GM21515 (cell line): ENCODE results near the gene MARVELD2.

Source experiments
- ATAC-seq: cut with Tn5 transposase; IDR thresholded peaks from one replicate; pipeline ENCODE4 v1.9.1; 2021; ENCODE audit not compliant: unreplicated experiment

Gene MARVELD2

DNA sequence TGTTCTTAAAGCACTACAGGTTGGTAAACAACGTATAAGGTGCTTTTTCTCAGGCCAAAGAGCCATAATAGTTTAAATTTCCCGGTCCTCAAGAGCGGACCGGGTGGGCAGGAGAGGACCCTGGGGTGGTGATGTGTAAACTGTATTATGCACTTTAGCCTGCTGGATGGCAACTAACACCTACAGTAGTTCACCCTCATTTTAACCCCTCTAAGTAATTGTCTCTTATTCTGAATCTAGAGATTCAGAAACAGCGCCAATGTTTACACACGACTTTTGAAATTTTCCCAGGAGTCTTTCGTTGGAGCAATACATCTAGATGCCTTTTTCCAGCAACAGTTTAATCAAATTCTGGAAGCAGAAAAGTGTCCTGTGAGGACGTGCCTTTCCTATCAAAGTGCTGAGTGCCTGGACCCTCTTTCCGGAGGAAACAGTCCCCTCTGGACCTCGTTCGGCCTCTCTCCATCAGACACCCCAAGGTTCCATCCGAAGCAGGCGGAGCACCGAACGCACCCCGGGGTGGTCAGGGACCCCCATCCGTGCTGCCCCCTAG lies 77.0 kb downstream of the MARVELD2 start:
- no peak for ATAC-seq

- ATAC-seq: peak; percentile 51
These were observed 77.5 kb downstream of the MARVELD2 start, which contains the start of gene OCLN for GRCh38 chr5:69492391-69492922. OCLN (plus strand) TSS chr5:69492790; CDS start chr5:69504245, 11,455 bp downstream.

- ATAC-seq: peak; percentile 44
These were observed 78.0 kb downstream of the MARVELD2 start for GRCh38 chr5:69492923-69493395.

DNA sequence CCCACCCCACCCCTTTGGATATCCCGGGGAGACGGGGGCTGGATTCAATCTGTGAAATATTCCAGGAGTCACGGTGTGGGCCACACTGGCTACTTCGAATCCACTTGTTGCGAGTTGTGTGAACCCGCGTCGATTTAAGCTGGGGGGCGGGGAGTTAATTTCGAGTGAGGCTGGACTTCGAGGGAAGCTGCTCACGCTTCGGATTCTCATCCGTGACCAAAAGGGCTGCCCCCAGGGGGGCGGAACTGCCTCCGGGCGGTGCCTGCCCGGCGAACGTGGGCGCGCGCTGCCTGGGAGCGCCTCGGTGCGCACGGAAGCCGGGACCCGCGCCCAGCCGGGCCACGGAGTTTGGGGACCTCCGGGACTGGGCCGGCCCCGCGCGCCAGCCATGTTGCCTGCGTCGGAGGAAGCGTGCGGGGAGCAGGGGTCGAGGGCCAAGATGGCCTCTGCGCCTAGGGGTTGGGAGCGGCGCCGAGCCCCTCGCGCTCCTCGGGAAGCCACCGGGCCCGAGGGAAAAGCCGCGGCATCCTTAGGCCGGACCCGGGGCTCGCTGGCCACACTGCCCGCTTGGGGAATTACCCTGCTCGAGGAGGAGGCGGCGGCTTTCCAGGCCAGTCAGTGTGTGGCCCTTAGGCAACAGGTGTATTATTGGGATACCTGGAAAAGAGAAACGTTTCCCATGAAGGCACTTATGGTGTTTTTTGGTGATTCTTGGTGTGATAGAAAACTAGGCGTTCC lies 78.6 kb downstream of the MARVELD2 start:
- ATAC-seq: no peak
